ENCODE data around the gene CEP85. TPM values are rescaled to one million over a fixed set of nuclear protein-coding genes. Genes with fewer than 3 reads are reported as not detected.
A peak's percentile ranks its signal among the peaks of the same experiment; 100 is the strongest.

CEP85 gene
- total and polyA plus RNA-seq, 9 of the 15 experiments (the other 6 are each of a cell fraction or from before 2014, with no cell fraction given) = 42.1 to 140 (median 92.6) TPM

DNA sequence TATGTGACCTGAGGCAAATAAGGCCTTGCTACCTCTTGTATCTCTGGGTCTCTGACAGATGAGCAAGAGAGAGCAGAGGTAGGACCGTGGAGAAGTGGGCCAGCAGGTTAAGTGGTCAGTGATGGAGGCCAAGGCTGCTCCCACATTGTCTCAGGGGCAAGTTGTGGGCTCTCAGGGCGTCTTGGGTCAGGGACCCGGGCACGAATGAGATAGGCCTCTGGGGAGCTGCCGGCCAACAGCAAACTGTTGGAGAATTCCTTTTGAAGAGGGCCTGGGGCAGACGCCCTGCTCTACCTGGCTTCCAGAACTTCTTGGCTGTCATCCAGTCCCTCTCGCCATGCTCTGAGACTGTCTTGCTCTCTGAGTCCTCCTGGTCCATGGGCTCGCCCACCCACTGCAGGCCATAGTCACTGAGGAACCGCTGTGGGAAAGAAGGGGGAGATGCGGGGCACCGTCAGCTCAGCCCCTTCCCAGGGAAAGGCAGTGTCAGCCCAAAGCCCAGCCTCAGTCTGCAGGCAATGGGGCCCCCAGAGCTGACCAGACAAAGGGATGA is 60.0 kb downstream of the CEP85 start:
- peak overlapping the region in 1 of 2 experiments; percentile 18; a peak in 2 of 4 replicates for H3K9ac ChIP-seq (ENCODE audit: insufficient read depth in 1 of 2, low read depth in 2 of 2, low read length in 2 of 2)
- intact Hi-C loops (cut with micrococcal nuclease) (no loop called here), in situ Hi-C loops (cut with MboI) (no loop called here)
- FAIRE-seq = no peak
- ATAC-seq = no peak
- POLR2A ChIA-PET = interaction anchor here (1.2 to 1.3 kb wide), 2 partner anchors 9 to 23 kb away, joined by 3 to 5 read pairs; partner anchors contain the start of gene CD52
- H3K4me1 ChIP-seq (replicated peaks in 1 of 2; ENCODE audit: control insufficient read depth in 2 of 2, insufficient read depth in 2 of 2, low read length in 2 of 2) = peaks cover 13 to 44% of the 10 kb centered on the region in 2 experiments
- peaks cover 21% of the 10 kb centered on the region; the same call in 1 of the 3 replicates for H3K36me3 ChIP-seq (ENCODE audit: control insufficient read depth, insufficient read depth, low read length)
- no peak overlapping the region for H3K27ac ChIP-seq (ENCODE audit: extremely low read depth, low read depth, low read length)
- H3K79me2 ChIP-seq (ENCODE audit: control insufficient read depth, insufficient read depth, low read length) = no peaks in the 10 kb centered on the region
- no peaks in the 10 kb centered on the region for H4K20me1 ChIP-seq (replicated peaks; ENCODE audit: control insufficient read depth, insufficient read depth, low read length)
- 72% methylated on average over 11 of the region's 11 CpGs for WGBS (ENCODE audit: insufficient coverage, low coverage, missing lambda C conversion rate)
- CTCF ChIA-PET (ENCODE audit: low intra/inter-chr PET ratio) = no interaction called here
- no peaks in the 10 kb centered on the region for H3K9me3 ChIP-seq (replicated peaks; ENCODE audit: control insufficient read depth, insufficient read depth, low read depth, low read length)
- TF ChIP-seq, protein P1, sequence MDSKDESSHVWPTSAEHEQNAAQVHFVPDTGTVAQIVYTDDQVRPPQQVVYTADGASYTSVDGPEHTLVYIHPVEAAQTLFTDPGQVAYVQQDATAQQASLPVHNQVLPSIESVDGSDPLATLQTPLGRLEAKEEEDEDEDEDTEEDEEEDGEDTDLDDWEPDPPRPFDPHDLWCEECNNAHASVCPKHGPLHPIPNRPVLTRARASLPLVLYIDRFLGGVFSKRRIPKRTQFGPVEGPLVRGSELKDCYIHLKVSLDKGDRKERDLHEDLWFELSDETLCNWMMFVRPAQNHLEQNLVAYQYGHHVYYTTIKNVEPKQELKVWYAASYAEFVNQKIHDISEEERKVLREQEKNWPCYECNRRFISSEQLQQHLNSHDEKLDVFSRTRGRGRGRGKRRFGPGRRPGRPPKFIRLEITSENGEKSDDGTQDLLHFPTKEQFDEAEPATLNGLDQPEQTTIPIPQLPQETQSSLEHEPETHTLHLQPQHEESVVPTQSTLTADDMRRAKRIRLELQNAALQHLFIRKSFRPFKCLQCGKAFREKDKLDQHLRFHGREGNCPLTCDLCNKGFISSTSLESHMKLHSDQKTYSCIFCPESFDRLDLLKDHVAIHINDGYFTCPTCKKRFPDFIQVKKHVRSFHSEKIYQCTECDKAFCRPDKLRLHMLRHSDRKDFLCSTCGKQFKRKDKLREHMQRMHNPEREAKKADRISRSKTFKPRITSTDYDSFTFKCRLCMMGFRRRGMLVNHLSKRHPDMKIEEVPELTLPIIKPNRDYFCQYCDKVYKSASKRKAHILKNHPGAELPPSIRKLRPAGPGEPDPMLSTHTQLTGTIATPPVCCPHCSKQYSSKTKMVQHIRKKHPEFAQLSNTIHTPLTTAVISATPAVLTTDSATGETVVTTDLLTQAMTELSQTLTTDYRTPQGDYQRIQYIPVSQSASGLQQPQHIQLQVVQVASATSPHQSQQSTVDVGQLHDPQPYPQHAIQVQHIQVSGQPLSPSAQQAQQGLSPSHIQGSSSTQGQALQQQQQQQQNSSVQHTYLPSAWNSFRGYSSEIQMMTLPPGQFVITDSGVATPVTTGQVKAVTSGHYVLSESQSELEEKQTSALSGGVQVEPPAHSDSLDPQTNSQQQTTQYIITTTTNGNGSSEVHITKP (IDR thresholded peaks at IDR 0.05; ENCODE audit: partially characterized antibody) = no peak
- TF ChIP-seq ETV1 (tag; conservative IDR thresholded peaks at IDR 0.05; ENCODE audit: low read depth) = no peak
- no peak for TF ChIP-seq YBX1 (IDR thresholded peaks at IDR 0.05)
- no peak overlapping the region for H2AFZ ChIP-seq (ENCODE audit: low read depth, low read length)
- H3K4me3 ChIP-seq = no peak overlapping the region
- H3K27me3 ChIP-seq (ENCODE audit: control insufficient read depth in 2 of 2, insufficient read depth in 2 of 2, low read length in 2 of 2) = no peaks in the 10 kb centered on the region
- no peaks in the 10 kb centered on the region for H3K9me1 ChIP-seq (ENCODE audit: control insufficient read depth, insufficient read depth, low read length)
- DNase-seq (ENCODE audit: extremely low read depth in 1 of 4, low spot score in 3 of 4) = no peak
- no peak overlapping the region for H3K4me2 ChIP-seq (ENCODE audit: insufficient read depth, low read length)
- BruUV-seq (replicated peaks) = no TSS peak

Data from K562 (cell line).